Central memory CD8-positive, alpha-beta T cell (primary cell): ENCODE results near the gene ANKIB1.

Experiments
- ATAC-seq: fragments of 150-1000 bp; cut with Tn5 transposase; replicated peaks from 2 replicates; pipeline ENCODE4 v1.10.0; 2022; ENCODE audit warnings: mild to moderate bottlenecking, moderate FRiP score, moderate number of reproducible peaks; ENCODE audit not compliant: poor library complexity, severe bottlenecking; ENCODE audit errors: extremely low read depth
- DNase-seq, 2 donors: peaks; one replicate each; pipeline ENCODE4 v3.0.0; 2021; ENCODE audit warnings: low spot score in 2 of 2
- H3K27ac Mint-ChIP-seq: one replicate; pipeline ENCODE4 v1.8.0; 2022; ENCODE audit warnings: low read depth, mild to moderate bottlenecking, moderate library complexity, mixed read lengths
- H3K27me3 Mint-ChIP-seq: one replicate; pipeline ENCODE4 v1.8.0; 2022; ENCODE audit warnings: mixed read lengths
- H3K36me3 Mint-ChIP-seq: one replicate; pipeline ENCODE4 v1.8.0; 2022; ENCODE audit warnings: mild to moderate bottlenecking, moderate library complexity, mixed read lengths; ENCODE audit not compliant: insufficient read depth
- H3K4me1 Mint-ChIP-seq: one replicate; pipeline ENCODE4 v1.8.0; 2022; ENCODE audit warnings: mixed read lengths
- H3K4me3 Mint-ChIP-seq: one replicate; pipeline ENCODE4 v1.8.0; 2022; ENCODE audit warnings: mild to moderate bottlenecking, moderate library complexity, mixed read lengths
- H3K9me3 Mint-ChIP-seq: one replicate; pipeline ENCODE4 v1.8.0; 2022; ENCODE audit warnings: mixed read lengths

The ANKIB1 gene

GRCh38 chr7:92304406-92304893 is 58.7 kb downstream of the ANKIB1 start:
- no peak for DNase-seq
- no peak overlapping the region for H3K27ac Mint-ChIP-seq
- H3K9me3 Mint-ChIP-seq, result no peaks in the 10 kb centered on the region
- no peaks in the 10 kb centered on the region for H3K27me3 Mint-ChIP-seq
- no peak for ATAC-seq
- no peaks in the 10 kb centered on the region for H3K4me1 Mint-ChIP-seq
- peaks cover 8% of the 10 kb centered on the region for H3K36me3 Mint-ChIP-seq
- H3K4me3 Mint-ChIP-seq, result no peak overlapping the region

- ATAC-seq, result no peak
- Mint-ChIP-seq H3K9me3 (no peaks in the 10 kb centered on the region), H3K27me3 (no peaks in the 10 kb centered on the region), H3K27ac (no peak overlapping the region), H3K4me1 (no peaks in the 10 kb centered on the region), H3K36me3 (peaks cover 8% of the 10 kb centered on the region), H3K4me3 (no peak overlapping the region)
- DNase-seq, result no peak
Measured at GRCh38 chr7:92306153-92306552, 60.4 kb downstream of the ANKIB1 start.

- H3K9me3 Mint-ChIP-seq, result no peaks in the 10 kb centered on the region
- H3K4me1 Mint-ChIP-seq, result peaks cover 11% of the 10 kb centered on the region
- peak; percentile 80 for ATAC-seq
- no peaks in the 10 kb centered on the region for H3K27me3 Mint-ChIP-seq
- no peak overlapping the region for H3K4me3 Mint-ChIP-seq
- H3K27ac Mint-ChIP-seq, result peak overlapping the region; percentile 32
- DNase-seq, result no peak
- no peaks in the 10 kb centered on the region for H3K36me3 Mint-ChIP-seq
Measured at GRCh38 chr7:92313055-92313454, 67.3 kb downstream of the ANKIB1 start.

GRCh38 chr7:92319243-92319642 is 73.5 kb downstream of the ANKIB1 start:
- H3K9me3 Mint-ChIP-seq, result no peaks in the 10 kb centered on the region
- no peak overlapping the region for H3K4me3 Mint-ChIP-seq
- H3K27ac Mint-ChIP-seq, result no peak overlapping the region
- no peak for DNase-seq
- peaks cover 4% of the 10 kb centered on the region for H3K36me3 Mint-ChIP-seq
- no peak for ATAC-seq
- peaks cover 8% of the 10 kb centered on the region for H3K4me1 Mint-ChIP-seq
- no peaks in the 10 kb centered on the region for H3K27me3 Mint-ChIP-seq

- Mint-ChIP-seq H3K9me3 (no peaks in the 10 kb centered on the region), H3K4me3 (no peak overlapping the region), H3K36me3 (peaks cover 11% of the 10 kb centered on the region), H3K4me1 (peaks cover 16% of the 10 kb centered on the region), H3K27me3 (no peaks in the 10 kb centered on the region), H3K27ac (no peak overlapping the region)
- no peak for ATAC-seq
- no peak for DNase-seq
Measured at GRCh38 chr7:92325173-92325572, 79.4 kb downstream of the ANKIB1 start.

GRCh38 chr7:92325858-92326257 is 80.1 kb downstream of the ANKIB1 start:
- Mint-ChIP-seq H3K36me3 (peaks cover 9% of the 10 kb centered on the region), H3K9me3 (no peaks in the 10 kb centered on the region), H3K4me1 (peaks cover 12% of the 10 kb centered on the region), H3K27me3 (no peaks in the 10 kb centered on the region), H3K27ac (no peak overlapping the region), H3K4me3 (no peak overlapping the region)
- DNase-seq (no peak), ATAC-seq (no peak)

DNA sequence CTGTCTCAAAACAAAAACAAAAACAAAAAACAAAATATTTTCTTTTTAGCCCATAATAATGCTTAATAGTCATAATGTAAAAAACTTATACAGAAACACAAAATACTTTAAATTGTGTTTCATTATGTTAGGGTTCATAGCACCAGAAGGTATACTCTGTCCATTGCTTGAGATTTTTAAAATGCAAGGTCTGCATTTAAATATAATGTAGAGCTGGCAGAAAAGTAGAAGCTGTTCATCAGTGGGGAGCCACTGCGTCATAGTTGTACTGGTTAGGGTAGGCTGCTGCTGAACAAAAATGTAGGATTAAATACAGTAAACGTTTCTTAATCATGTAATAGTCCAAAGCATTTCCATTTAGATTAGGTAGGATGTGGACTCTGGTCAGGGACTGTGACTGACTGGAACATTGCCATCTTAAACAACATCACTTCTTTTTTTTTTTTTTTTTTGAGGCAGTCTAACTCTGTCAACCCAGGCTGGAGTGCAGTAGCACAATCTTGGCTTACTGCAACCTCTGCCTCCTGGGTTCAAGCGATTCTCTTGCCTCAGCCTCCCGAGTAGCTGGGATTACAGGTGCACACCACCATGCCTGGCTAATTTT is 85.2 kb downstream of the ANKIB1 start:
- DNase-seq (no peak), ATAC-seq (no peak)
- peaks cover 15% of the 10 kb centered on the region for H3K4me1 Mint-ChIP-seq

DNA sequence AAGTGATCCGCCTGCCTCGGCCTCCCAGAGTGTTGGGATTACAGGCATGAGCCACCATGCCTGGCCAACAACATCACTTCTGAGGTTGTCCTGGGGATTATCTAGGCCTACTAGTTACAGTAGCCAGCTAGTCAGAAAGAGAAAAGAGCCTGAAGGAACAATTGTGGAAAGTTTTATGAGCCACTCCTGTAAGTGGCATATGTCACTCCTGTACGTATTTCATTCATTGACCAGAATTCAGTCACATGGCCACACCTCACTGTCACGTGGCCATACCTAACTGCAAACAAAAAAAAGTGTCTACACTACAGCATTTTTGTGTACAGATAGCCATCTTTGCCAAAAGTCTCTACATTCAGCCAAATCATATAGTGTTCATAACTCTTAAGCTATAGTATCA is 85.7 kb downstream of the ANKIB1 start:
- Mint-ChIP-seq H3K4me1 (peaks cover 15% of the 10 kb centered on the region), H3K9me3 (no peaks in the 10 kb centered on the region), H3K4me3 (no peak overlapping the region), H3K36me3 (peaks cover 14% of the 10 kb centered on the region), H3K27me3 (no peaks in the 10 kb centered on the region), H3K27ac (no peak overlapping the region)
- DNase-seq (no peak), ATAC-seq (no peak)

More for the DNA sequence above, 85.2 kb downstream of the ANKIB1 start:
- Mint-ChIP-seq H3K4me3 (no peak overlapping the region), H3K27ac (no peak overlapping the region), H3K9me3 (no peaks in the 10 kb centered on the region), H3K36me3 (peaks cover 14% of the 10 kb centered on the region), H3K27me3 (no peaks in the 10 kb centered on the region)

GRCh38 chr7:92332782-92333181 is 87.0 kb downstream of the ANKIB1 start:
- no peaks in the 10 kb centered on the region for H3K9me3 Mint-ChIP-seq
- H3K4me3 Mint-ChIP-seq, result no peak overlapping the region
- H3K27me3 Mint-ChIP-seq, result no peaks in the 10 kb centered on the region
- no peak for ATAC-seq
- H3K4me1 Mint-ChIP-seq, result peaks cover 15% of the 10 kb centered on the region
- peaks cover 14% of the 10 kb centered on the region for H3K36me3 Mint-ChIP-seq
- DNase-seq, result no peak
- H3K27ac Mint-ChIP-seq, result no peak overlapping the region

DNA sequence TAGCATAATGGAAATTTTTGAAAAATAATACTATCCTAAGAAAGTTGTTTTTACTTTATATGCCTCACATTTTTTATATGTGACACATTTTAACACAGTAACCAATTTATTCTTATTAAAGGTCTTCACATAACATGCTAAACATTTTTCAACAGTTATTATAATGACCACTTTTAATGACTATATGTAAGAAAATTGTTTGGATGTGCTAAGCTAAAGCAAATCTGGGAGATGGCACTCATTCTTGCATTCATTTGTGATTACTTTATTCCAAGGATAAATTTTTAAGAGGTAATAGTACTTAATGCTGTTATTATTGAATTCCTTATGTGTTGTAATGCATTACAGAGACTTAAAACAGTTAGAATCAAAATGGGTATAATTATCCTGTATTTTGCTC is 88.1 kb downstream of the ANKIB1 start:
- H3K4me3 Mint-ChIP-seq, result no peak overlapping the region
- ATAC-seq, result no peak
- H3K9me3 Mint-ChIP-seq, result no peaks in the 10 kb centered on the region
- H3K4me1 Mint-ChIP-seq, result peaks cover 15% of the 10 kb centered on the region
- no peak overlapping the region for H3K27ac Mint-ChIP-seq
- H3K36me3 Mint-ChIP-seq, result peaks cover 14% of the 10 kb centered on the region
- no peak for DNase-seq
- H3K27me3 Mint-ChIP-seq, result no peaks in the 10 kb centered on the region

GRCh38 chr7:92335574-92335973 is 89.8 kb downstream of the ANKIB1 start:
- Mint-ChIP-seq H3K4me1 (peaks cover 9% of the 10 kb centered on the region), H3K4me3 (no peak overlapping the region), H3K9me3 (no peaks in the 10 kb centered on the region), H3K27ac (peak overlapping the region; percentile 0), H3K36me3 (peaks cover 7% of the 10 kb centered on the region), H3K27me3 (no peaks in the 10 kb centered on the region)
- DNase-seq, result no peak
- ATAC-seq, result no peak

- DNase-seq, result no peak
- ATAC-seq, result no peak
- Mint-ChIP-seq H3K4me1 (peaks cover 9% of the 10 kb centered on the region), H3K27ac (no peak overlapping the region), H3K9me3 (no peaks in the 10 kb centered on the region), H3K36me3 (peaks cover 8% of the 10 kb centered on the region), H3K4me3 (no peak overlapping the region), H3K27me3 (no peaks in the 10 kb centered on the region)
Measured at GRCh38 chr7:92336662-92337340, 91.0 kb downstream of the ANKIB1 start.

DNA sequence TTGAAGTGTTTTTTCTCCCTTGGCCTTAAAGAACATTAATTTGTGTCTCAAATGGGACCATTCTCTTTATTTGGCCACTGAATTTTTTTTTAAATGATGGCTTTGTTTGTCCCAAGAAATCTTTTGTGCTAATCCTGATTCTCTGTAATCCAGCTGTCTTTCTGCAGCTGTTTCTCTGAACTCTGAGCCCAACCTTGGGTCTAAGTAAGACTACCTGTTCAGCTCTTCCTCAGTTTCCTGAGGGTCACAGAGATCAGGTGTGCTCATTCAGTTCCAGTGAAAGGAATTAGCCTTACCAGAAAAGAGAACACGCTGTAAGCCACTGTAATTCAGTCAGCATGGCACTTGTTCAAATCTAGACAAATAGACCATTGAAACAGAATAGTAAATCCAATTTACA is 94.2 kb downstream of the ANKIB1 start:
- no peak for DNase-seq

More for the DNA sequence above, 94.2 kb downstream of the ANKIB1 start:
- ATAC-seq, result no peak
- Mint-ChIP-seq H3K4me1 (no peaks in the 10 kb centered on the region), H3K9me3 (no peaks in the 10 kb centered on the region), H3K4me3 (no peak overlapping the region), H3K27ac (peak overlapping the region; percentile 41), H3K36me3 (peaks cover 11% of the 10 kb centered on the region), H3K27me3 (no peaks in the 10 kb centered on the region)
